ENCODE data around the gene UTP18. TPM values are rescaled to one million over a fixed set of nuclear protein-coding genes. Genes with fewer than 3 reads are reported as not detected.
"Not testable (repeated sequence)": the region's sequence is repeated elsewhere in the genome, so short reads cannot be mapped to it uniquely, and the experiment has no call there.

UTP18 gene
- polyA plus RNA-seq (2012; ENCODE audit: low read depth, missing spikeins) = 38.7 TPM

GRCh38 chr17:51260237-51261023 is at the start of gene UTP18:
UTP18 (plus strand) TSS chr17:51260546; CDS start chr17:51260585, 39 bp downstream.
- DNase-seq (ENCODE audit: insufficient read length, low spot score) (peak; percentile 84), FAIRE-seq (peak; percentile 98)
- TF ChIP-seq POLR2AphosphoS5 (IDR thresholded peaks at IDR 0.05; ENCODE audit: low read depth, low read length) (peak; percentile 78), POLR2A (IDR thresholded peaks at IDR 0.05; ENCODE audit: low read depth, low read length) (peak; percentile 71), POU2F2 (IDR thresholded peaks at IDR 0.05; ENCODE audit: low read depth, low read length) (no peak)

GRCh38 chr17:51214920-51215319 is 45.4 kb upstream of the UTP18 start:
- no peak for FAIRE-seq
- no peak for TF ChIP-seq POLR2A (IDR thresholded peaks at IDR 0.05; ENCODE audit: low read depth, low read length)
- TF ChIP-seq POU2F2 (IDR thresholded peaks at IDR 0.05; ENCODE audit: low read depth, low read length) = no peak
- no peak for TF ChIP-seq PAX5 (IDR thresholded peaks at IDR 0.05; ENCODE audit: insufficient read depth, low read length, severe bottlenecking)
- no peak for TF ChIP-seq SPI1 (IDR thresholded peaks at IDR 0.05; ENCODE audit: low read depth, low read length)
- TF ChIP-seq TAF1 (IDR thresholded peaks at IDR 0.05; ENCODE audit: low read depth, low read length) = no peak
- TF ChIP-seq POLR2AphosphoS5 (IDR thresholded peaks at IDR 0.05; ENCODE audit: low read depth, low read length) = no peak
- DNase-seq (ENCODE audit: insufficient read length, low spot score) = no peak

- TF ChIP-seq POLR2AphosphoS5 (IDR thresholded peaks at IDR 0.05; ENCODE audit: low read depth, low read length) (no peak), PAX5 (IDR thresholded peaks at IDR 0.05; ENCODE audit: insufficient read depth, low read length, severe bottlenecking) (no peak), TAF1 (IDR thresholded peaks at IDR 0.05; ENCODE audit: low read depth, low read length) (no peak), POU2F2 (IDR thresholded peaks at IDR 0.05; ENCODE audit: low read depth, low read length) (no peak), POLR2A (IDR thresholded peaks at IDR 0.05; ENCODE audit: low read depth, low read length) (no peak), SPI1 (IDR thresholded peaks at IDR 0.05; ENCODE audit: low read depth, low read length) (no peak)
- no peak for FAIRE-seq
- DNase-seq (ENCODE audit: insufficient read length, low spot score) = no peak
Observed at GRCh38 chr17:51217946-51218345, 42.4 kb upstream of the UTP18 start.

- no peak for TF ChIP-seq SPI1 (IDR thresholded peaks at IDR 0.05; ENCODE audit: low read depth, low read length)
- no peak for TF ChIP-seq TAF1 (IDR thresholded peaks at IDR 0.05; ENCODE audit: low read depth, low read length)
- TF ChIP-seq POU2F2 (IDR thresholded peaks at IDR 0.05; ENCODE audit: low read depth, low read length) = no peak
- no peak for TF ChIP-seq PAX5 (IDR thresholded peaks at IDR 0.05; ENCODE audit: insufficient read depth, low read length, severe bottlenecking)
- no peak for TF ChIP-seq POLR2A (IDR thresholded peaks at IDR 0.05; ENCODE audit: low read depth, low read length)
- no peak for TF ChIP-seq POLR2AphosphoS5 (IDR thresholded peaks at IDR 0.05; ENCODE audit: low read depth, low read length)
- DNase-seq (ENCODE audit: insufficient read length, low spot score) = no peak
- FAIRE-seq = no peak
Observed at GRCh38 chr17:51221322-51221721, 39.0 kb upstream of the UTP18 start.

GRCh38 chr17:51224402-51225262 is 35.7 kb upstream of the UTP18 start:
- no peak for DNase-seq (ENCODE audit: insufficient read length, low spot score)
- no peak for FAIRE-seq
- no peak for TF ChIP-seq POU2F2 (IDR thresholded peaks at IDR 0.05; ENCODE audit: low read depth, low read length)
- TF ChIP-seq SPI1 (IDR thresholded peaks at IDR 0.05; ENCODE audit: low read depth, low read length) = peak; percentile 15; the same call in 1 of the 2 replicates

GRCh38 chr17:51225523-51225922 is 34.8 kb upstream of the UTP18 start:
- DNase-seq (ENCODE audit: insufficient read length, low spot score); FAIRE-seq: not testable (repeated sequence)

- DNase-seq (ENCODE audit: insufficient read length, low spot score) (no peak), FAIRE-seq (no peak)
- TF ChIP-seq SPI1 (IDR thresholded peaks at IDR 0.05; ENCODE audit: low read depth, low read length) (no peak), POLR2AphosphoS5 (IDR thresholded peaks at IDR 0.05; ENCODE audit: low read depth, low read length) (no peak), POU2F2 (IDR thresholded peaks at IDR 0.05; ENCODE audit: low read depth, low read length) (no peak), POLR2A (IDR thresholded peaks at IDR 0.05; ENCODE audit: low read depth, low read length) (no peak), PAX5 (IDR thresholded peaks at IDR 0.05; ENCODE audit: insufficient read depth, low read length, severe bottlenecking) (no peak), TAF1 (IDR thresholded peaks at IDR 0.05; ENCODE audit: low read depth, low read length) (no peak)
Observed at GRCh38 chr17:51228161-51228560, 32.2 kb upstream of the UTP18 start.

- DNase-seq (ENCODE audit: insufficient read length, low spot score) (no peak), FAIRE-seq (no peak)
- TF ChIP-seq PAX5 (IDR thresholded peaks at IDR 0.05; ENCODE audit: insufficient read depth, low read length, severe bottlenecking) = no peak
- no peak for TF ChIP-seq POU2F2 (IDR thresholded peaks at IDR 0.05; ENCODE audit: low read depth, low read length)
- TF ChIP-seq POLR2A (IDR thresholded peaks at IDR 0.05; ENCODE audit: low read depth, low read length) = no peak
- no peak for TF ChIP-seq SPI1 (IDR thresholded peaks at IDR 0.05; ENCODE audit: low read depth, low read length)
- TF ChIP-seq TAF1 (IDR thresholded peaks at IDR 0.05; ENCODE audit: low read depth, low read length) = no peak
- TF ChIP-seq POLR2AphosphoS5 (IDR thresholded peaks at IDR 0.05; ENCODE audit: low read depth, low read length) = no peak
Observed at GRCh38 chr17:51229889-51230288, 30.5 kb upstream of the UTP18 start.

GRCh38 chr17:51230306-51230705 is 30.0 kb upstream of the UTP18 start:
- DNase-seq (ENCODE audit: insufficient read length, low spot score) = no peak
- peak; percentile 33; the same call in 1 of the 2 replicates for TF ChIP-seq SPI1 (IDR thresholded peaks at IDR 0.05; ENCODE audit: low read depth, low read length)
- TF ChIP-seq POLR2A (IDR thresholded peaks at IDR 0.05; ENCODE audit: low read depth, low read length) = no peak
- FAIRE-seq = peak; percentile 88

GRCh38 chr17:51231999-51232398 is 28.3 kb upstream of the UTP18 start:
- DNase-seq (ENCODE audit: insufficient read length, low spot score) (no peak), FAIRE-seq (no peak)
- TF ChIP-seq POU2F2 (IDR thresholded peaks at IDR 0.05; ENCODE audit: low read depth, low read length) (no peak), PAX5 (IDR thresholded peaks at IDR 0.05; ENCODE audit: insufficient read depth, low read length, severe bottlenecking) (no peak), POLR2AphosphoS5 (IDR thresholded peaks at IDR 0.05; ENCODE audit: low read depth, low read length) (no peak), TAF1 (IDR thresholded peaks at IDR 0.05; ENCODE audit: low read depth, low read length) (no peak), SPI1 (IDR thresholded peaks at IDR 0.05; ENCODE audit: low read depth, low read length) (no peak), POLR2A (IDR thresholded peaks at IDR 0.05; ENCODE audit: low read depth, low read length) (no peak)

Data from GM12891 (cell line).